GM12892 (cell line): Measurements from ENCODE around the gene PRKAR1B.

Source experiments
- DNase-seq: peaks from one replicate; pipeline ENCODE4 v3.0.0; 2011; ENCODE audit not compliant: insufficient read length
- FAIRE-seq: peaks from 2 replicates; lab custom pipeline; 2011; peaks lifted over from hg19 to GRCh38; lab: Jason Lieb, UNC
- POLR2A ChIP-seq: IDR thresholded peaks from 2 replicates; pipeline ENCODE4 v1.6.1; 2011; ENCODE audit warnings: low read depth, low read length, control low read depth
- POLR2AphosphoS5 ChIP-seq: IDR thresholded peaks from 2 replicates; pipeline ENCODE4 v1.6.1; 2011; ENCODE audit warnings: low read depth, low read length, control low read depth
- TAF1 ChIP-seq: IDR thresholded peaks from 2 replicates; pipeline ENCODE4 v1.6.1; 2011; ENCODE audit warnings: low read depth, mild to moderate bottlenecking, control low read depth, low read length, borderline replicate concordance

The PRKAR1B gene

GRCh38 chr7:680411-681127, 46.5 kb downstream of the PRKAR1B start:
- FAIRE-seq = no peak
- no peak for DNase-seq
- TF ChIP-seq TAF1 = no peak
- no peak for TF ChIP-seq POLR2AphosphoS5
- no peak for TF ChIP-seq POLR2A

GRCh38 chr7:676972-677385, 50.1 kb downstream of the PRKAR1B start:
- TF ChIP-seq POLR2A (no peak), POLR2AphosphoS5 (no peak), TAF1 (no peak)
- DNase-seq (no peak), FAIRE-seq (no peak)

GRCh38 chr7:676246-676971, 50.7 kb downstream of the PRKAR1B start:
- DNase-seq (no peak), FAIRE-seq (no peak)
- TF ChIP-seq POLR2AphosphoS5 (no peak), TAF1 (no peak), POLR2A (no peak)

GRCh38 chr7:674454-675410, 52.3 kb downstream of the PRKAR1B start:
- FAIRE-seq = no peak
- TF ChIP-seq TAF1 = no peak
- no peak for TF ChIP-seq POLR2A
- no peak for TF ChIP-seq POLR2AphosphoS5
- no peak for DNase-seq

- DNase-seq (no peak), FAIRE-seq (no peak)
- no peak for TF ChIP-seq POLR2A
- no peak for TF ChIP-seq TAF1
- no peak for TF ChIP-seq POLR2AphosphoS5
Measured at GRCh38 chr7:673681-674453, 53.2 kb downstream of the PRKAR1B start.

- TF ChIP-seq TAF1 (no peak), POLR2AphosphoS5 (no peak)
- FAIRE-seq (no peak), DNase-seq (no peak)
Measured at GRCh38 chr7:672891-673290, 54.2 kb downstream of the PRKAR1B start.

- DNase-seq (no peak), FAIRE-seq (no peak)
- TF ChIP-seq POLR2A (no peak), POLR2AphosphoS5 (no peak), TAF1 (no peak)
Measured at GRCh38 chr7:671415-672042, 55.6 kb downstream of the PRKAR1B start.

- DNase-seq = no peak
- TF ChIP-seq POLR2A (no peak), TAF1 (no peak), POLR2AphosphoS5 (no peak)
- FAIRE-seq = no peak
Measured at GRCh38 chr7:670501-671390, 56.3 kb downstream of the PRKAR1B start.

- DNase-seq (no peak), FAIRE-seq (no peak)
Measured at GRCh38 chr7:668958-669357, 58.1 kb downstream of the PRKAR1B start.

GRCh38 chr7:668139-668931, 58.7 kb downstream of the PRKAR1B start:
- no peak for TF ChIP-seq TAF1
- TF ChIP-seq POLR2A = no peak
- TF ChIP-seq POLR2AphosphoS5 = no peak
- FAIRE-seq (no peak), DNase-seq (no peak)

More at GRCh38 chr7:668958-669357, 58.1 kb downstream of the PRKAR1B start:
- no peak for TF ChIP-seq POLR2A
- no peak for TF ChIP-seq TAF1
- TF ChIP-seq POLR2AphosphoS5 = no peak
